Astrocyte of the spinal cord (primary cell): Measurements from ENCODE around the gene UMAD1.
"Not testable (repeated sequence)": the region's sequence is repeated elsewhere in the genome, so short reads cannot be mapped to it uniquely, and the experiment has no call there.

Experiments
- DNase-seq: peaks from one replicate; pipeline ENCODE4 v3.0.0; 2011; ENCODE audit warnings: low read depth, low spot score
- H3K4me3 ChIP-seq: 2 replicates; pipeline ENCODE4 v1.5.1; 2011; ENCODE audit warnings: low read depth, mild to moderate bottlenecking, low read length, moderate library complexity
- in situ Hi-C: cut with HindIII; loops from 2 replicates; pipeline ENCODE4 v1.10.0; 2017; ENCODE audit warnings: low sequenced_read_pairs
- TF ChIP-seq, protein P1 (sequence below): IDR thresholded peaks from 2 replicates; pipeline ENCODE4 v1.5.1; 2012; ENCODE audit warnings: low read depth, mild to moderate bottlenecking, low read length, inconsistent platforms

Gene UMAD1

GRCh38 chr7:7812112-7812511, 171.6 kb downstream of the UMAD1 start:
- TF ChIP-seq, protein P1, sequence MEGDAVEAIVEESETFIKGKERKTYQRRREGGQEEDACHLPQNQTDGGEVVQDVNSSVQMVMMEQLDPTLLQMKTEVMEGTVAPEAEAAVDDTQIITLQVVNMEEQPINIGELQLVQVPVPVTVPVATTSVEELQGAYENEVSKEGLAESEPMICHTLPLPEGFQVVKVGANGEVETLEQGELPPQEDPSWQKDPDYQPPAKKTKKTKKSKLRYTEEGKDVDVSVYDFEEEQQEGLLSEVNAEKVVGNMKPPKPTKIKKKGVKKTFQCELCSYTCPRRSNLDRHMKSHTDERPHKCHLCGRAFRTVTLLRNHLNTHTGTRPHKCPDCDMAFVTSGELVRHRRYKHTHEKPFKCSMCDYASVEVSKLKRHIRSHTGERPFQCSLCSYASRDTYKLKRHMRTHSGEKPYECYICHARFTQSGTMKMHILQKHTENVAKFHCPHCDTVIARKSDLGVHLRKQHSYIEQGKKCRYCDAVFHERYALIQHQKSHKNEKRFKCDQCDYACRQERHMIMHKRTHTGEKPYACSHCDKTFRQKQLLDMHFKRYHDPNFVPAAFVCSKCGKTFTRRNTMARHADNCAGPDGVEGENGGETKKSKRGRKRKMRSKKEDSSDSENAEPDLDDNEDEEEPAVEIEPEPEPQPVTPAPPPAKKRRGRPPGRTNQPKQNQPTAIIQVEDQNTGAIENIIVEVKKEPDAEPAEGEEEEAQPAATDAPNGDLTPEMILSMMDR: no peak
- DNase-seq: no peak
- no peak overlapping the region for H3K4me3 ChIP-seq
- in situ Hi-C loops: no loop called here

DNA sequence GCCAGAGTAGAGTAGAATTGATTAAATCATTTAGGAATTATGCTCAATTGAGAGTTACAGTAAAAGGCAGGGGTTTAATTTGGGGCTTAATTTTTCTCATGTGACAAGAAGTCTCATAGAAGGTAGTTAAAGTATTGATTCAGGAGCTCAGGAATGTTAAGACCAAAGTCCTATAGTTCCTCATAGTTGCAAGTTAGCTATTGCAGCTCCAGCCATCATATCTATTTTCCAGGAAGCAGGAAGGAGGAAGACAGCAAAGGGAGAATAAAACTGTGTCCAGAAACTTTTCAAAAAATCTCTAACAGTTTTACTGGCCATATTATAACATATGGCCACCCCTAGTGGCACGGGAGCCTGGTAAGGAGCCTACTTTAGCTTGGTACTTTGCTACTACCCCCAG, 174.8 kb downstream of the UMAD1 start:
- in situ Hi-C loops: no loop called here
- TF ChIP-seq, protein P1: no peak
- no peak overlapping the region for H3K4me3 ChIP-seq
- no peak for DNase-seq

DNA sequence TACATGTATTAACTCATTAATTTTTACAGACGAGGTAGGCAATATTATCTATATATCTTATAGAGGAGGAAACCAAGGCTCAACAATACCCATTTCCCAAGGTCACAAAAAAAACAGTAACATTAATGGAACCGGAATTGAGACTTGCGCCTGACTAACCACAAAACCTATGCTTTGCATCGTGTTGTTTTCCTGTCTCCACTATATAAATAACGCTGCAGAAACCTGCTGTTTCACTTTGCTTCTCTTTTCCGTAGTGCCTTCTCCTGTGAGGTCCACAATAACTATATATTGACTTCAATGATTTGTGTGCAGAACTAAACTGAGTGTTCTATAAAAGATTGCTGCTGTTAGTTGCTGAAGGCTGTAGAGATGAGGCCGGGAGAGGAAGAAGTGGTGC, 175.5 kb downstream of the UMAD1 start:
- in situ Hi-C loops: no loop called here
- DNase-seq: no peak

DNA sequence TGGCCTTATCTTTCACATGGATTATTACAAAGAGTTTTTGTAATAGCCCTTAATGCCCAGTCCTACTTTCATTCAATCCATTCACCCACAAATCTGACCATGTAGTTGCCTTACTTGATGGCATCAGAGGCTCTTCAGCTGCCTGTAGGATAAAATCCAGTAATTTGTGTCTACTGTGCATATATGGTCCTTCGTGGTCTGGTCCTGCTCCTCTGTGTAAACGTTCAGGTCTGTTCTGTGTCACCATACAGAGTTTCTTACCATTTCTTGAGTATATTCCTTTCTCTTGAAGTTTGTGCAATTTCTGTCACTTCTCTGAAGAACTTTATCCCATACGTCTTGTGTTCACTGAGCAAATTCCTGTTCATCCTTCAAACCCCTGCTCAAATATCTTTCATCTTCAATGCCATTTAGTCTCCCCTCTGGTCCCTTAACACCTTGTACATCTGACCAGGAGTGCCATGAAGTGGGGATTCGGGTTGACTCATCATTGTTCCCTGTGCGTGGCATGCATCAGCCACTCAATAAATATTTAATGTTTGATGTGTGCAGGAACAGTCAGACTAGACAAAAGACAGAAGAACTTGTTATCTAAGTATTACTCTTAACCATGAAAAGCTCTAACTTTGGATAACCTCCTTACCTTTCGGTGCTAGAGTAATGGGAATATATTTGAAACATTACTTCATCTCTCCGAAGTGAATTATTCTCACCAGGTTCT, 176.4 kb downstream of the UMAD1 start:
- in situ Hi-C loops: no loop called here
- no peak overlapping the region for H3K4me3 ChIP-seq
- no peak for DNase-seq
- TF ChIP-seq, protein P1: no peak

More for the DNA sequence above, 175.5 kb downstream of the UMAD1 start:
- no peak overlapping the region for H3K4me3 ChIP-seq
- TF ChIP-seq, protein P1: no peak

- H3K4me3 ChIP-seq: no peak overlapping the region
- in situ Hi-C loops: no loop called here
- TF ChIP-seq, protein P1: no peak
- no peak for DNase-seq
Observed at GRCh38 chr7:7817748-7818147, 177.2 kb downstream of the UMAD1 start.

DNA sequence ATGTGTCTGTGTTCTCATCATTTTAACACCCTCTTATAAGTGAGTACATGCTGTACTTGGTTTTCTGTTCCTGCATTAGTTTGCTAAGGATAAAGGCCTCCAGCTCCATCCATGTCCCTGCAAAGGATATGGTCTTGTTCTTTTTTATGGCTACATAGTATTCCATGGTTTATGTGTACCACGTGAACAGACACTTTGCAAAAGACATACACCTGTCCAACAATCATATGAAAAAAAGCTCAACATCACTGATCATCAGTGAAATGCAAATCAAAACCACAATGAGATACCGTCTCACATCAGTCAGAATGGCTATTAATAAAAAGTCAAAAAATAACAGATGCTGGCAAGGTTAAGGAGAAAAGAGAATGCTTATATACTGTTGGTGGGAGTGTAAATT, 177.6 kb downstream of the UMAD1 start:
- H3K4me3 ChIP-seq, DNase-seq, in situ Hi-C loops: not testable (repeated sequence)

GRCh38 chr7:7819442-7820247, 179.1 kb downstream of the UMAD1 start:
- in situ Hi-C loops: no loop called here
- H3K4me3 ChIP-seq: no peak overlapping the region
- TF ChIP-seq, protein P1: no peak
- DNase-seq: no peak
